HG03571 (cell line): ENCODE measurements around the gene CHTF18.
"Not testable (repeated sequence)": the region's sequence is repeated elsewhere in the genome, so short reads cannot be mapped to it uniquely, and the experiment has no call there.

Experiments
- ATAC-seq: cut with Tn5 transposase; IDR thresholded peaks from one replicate; pipeline ENCODE4 v1.9.1; 2021; ENCODE audit not compliant: unreplicated experiment

The CHTF18 gene

GRCh38 chr16:788399-789126, at the start of gene CHTF18:
TSS of gene CHTF18 (plus strand) at chr16:788620. CDS start at chr16:788685, 65 bp downstream.
- peak; percentile 65 for ATAC-seq

GRCh38 chr16:739560-740458, 48.6 kb upstream of the CHTF18 start:
- ATAC-seq = no peak

- ATAC-seq = no peak
Observed at GRCh38 chr16:740459-740763, 48.0 kb upstream of the CHTF18 start.

GRCh38 chr16:740764-741505, 47.5 kb upstream of the CHTF18 start, which contains the start of gene CIAO3:
TSS of gene CIAO3 (minus strand) at chr16:740997. CDS start at chr16:740985, 12 bp downstream.
- peak; percentile 59 for ATAC-seq

GRCh38 chr16:741986-742629, 46.3 kb upstream of the CHTF18 start:
- ATAC-seq = no peak

- ATAC-seq = not testable (repeated sequence)
Observed at GRCh38 chr16:742894-743293, 45.5 kb upstream of the CHTF18 start.

GRCh38 chr16:743794-744500, 44.5 kb upstream of the CHTF18 start:
- no peak for ATAC-seq

- ATAC-seq = no peak
Observed at GRCh38 chr16:745739-746138, 42.7 kb upstream of the CHTF18 start.

- ATAC-seq = no peak
Observed at GRCh38 chr16:746637-747036, 41.8 kb upstream of the CHTF18 start.

- no peak for ATAC-seq
Observed at GRCh38 chr16:747978-748746, 40.3 kb upstream of the CHTF18 start.

- no peak for ATAC-seq
Observed at GRCh38 chr16:749010-749409, 39.4 kb upstream of the CHTF18 start.

- no peak for ATAC-seq
Observed at GRCh38 chr16:750485-750884, 37.9 kb upstream of the CHTF18 start.

- ATAC-seq = no peak
Observed at GRCh38 chr16:751152-752006, 37.0 kb upstream of the CHTF18 start.

- no peak for ATAC-seq
Observed at GRCh38 chr16:752007-752312, 36.5 kb upstream of the CHTF18 start.

- not testable (repeated sequence) for ATAC-seq
Observed at GRCh38 chr16:754121-754607, 34.3 kb upstream of the CHTF18 start.

GRCh38 chr16:754656-755055, 33.8 kb upstream of the CHTF18 start:
- ATAC-seq = no peak

- no peak for ATAC-seq
Observed at GRCh38 chr16:756428-756827, 32.0 kb upstream of the CHTF18 start.

GRCh38 chr16:759110-759910, 29.1 kb upstream of the CHTF18 start:
- no peak for ATAC-seq
